MM.1S (cell line): ENCODE data around the gene BARHL1.

Experiments
- EZH2 ChIP-seq: fragments of 300-600 bp; sonication (generic); optimal IDR thresholded peaks from 2 replicates; pipeline ENCODE3; 2017; ENCODE audit warnings: low read depth, mild to moderate bottlenecking, antibody characterized with exemption, low read length, mixed read lengths
- EZH2phosphoT487 ChIP-seq: fragments of 300-600 bp; sonication (generic); IDR thresholded peaks from 2 replicates; pipeline ENCODE4 v1.6.1; 2018; ENCODE audit warnings: antibody characterized with exemption, low read length
- TF ChIP-seq, protein P1 (sequence below): fragments of 300-600 bp; sonication (generic); IDR thresholded peaks from 2 replicates; pipeline ENCODE4 v1.5.1; 2016; ENCODE audit warnings: antibody characterized with exemption, low read length, mixed read lengths

DNA sequence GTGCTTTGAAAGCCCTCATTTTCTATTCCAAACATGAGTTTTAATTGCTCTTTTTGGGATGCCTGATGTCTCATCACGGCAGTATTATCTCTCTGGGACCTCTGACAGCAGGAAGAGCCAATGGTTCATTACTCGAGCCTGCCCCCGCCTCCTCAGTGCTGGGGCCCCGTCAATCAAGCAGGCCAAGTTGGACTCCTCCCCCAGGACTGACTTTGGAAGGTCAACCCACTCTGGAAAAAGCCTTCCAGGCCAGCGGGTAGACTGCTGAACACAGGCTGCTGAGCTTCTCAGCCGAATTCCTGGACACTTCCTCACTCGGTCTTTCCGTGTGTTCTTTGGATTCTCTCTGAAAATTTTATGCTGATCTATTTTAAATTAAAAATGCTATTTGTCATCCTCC lies 9.5 kb upstream of the BARHL1 start:
- TF ChIP-seq EZH2phosphoT487 (no peak), EZH2 (no peak)
- TF ChIP-seq, protein P1, sequence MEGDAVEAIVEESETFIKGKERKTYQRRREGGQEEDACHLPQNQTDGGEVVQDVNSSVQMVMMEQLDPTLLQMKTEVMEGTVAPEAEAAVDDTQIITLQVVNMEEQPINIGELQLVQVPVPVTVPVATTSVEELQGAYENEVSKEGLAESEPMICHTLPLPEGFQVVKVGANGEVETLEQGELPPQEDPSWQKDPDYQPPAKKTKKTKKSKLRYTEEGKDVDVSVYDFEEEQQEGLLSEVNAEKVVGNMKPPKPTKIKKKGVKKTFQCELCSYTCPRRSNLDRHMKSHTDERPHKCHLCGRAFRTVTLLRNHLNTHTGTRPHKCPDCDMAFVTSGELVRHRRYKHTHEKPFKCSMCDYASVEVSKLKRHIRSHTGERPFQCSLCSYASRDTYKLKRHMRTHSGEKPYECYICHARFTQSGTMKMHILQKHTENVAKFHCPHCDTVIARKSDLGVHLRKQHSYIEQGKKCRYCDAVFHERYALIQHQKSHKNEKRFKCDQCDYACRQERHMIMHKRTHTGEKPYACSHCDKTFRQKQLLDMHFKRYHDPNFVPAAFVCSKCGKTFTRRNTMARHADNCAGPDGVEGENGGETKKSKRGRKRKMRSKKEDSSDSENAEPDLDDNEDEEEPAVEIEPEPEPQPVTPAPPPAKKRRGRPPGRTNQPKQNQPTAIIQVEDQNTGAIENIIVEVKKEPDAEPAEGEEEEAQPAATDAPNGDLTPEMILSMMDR: no peak
